OCI-LY1 (cell line): Measurements from ENCODE around the gene CPEB1.

Experiments
- H2AFZ ChIP-seq: fragments of 200-600 bp; sonication (generic), shearing (Covaris generic); 2 replicates; pipeline ENCODE4 v1.6.0; 2014; ENCODE audit warnings: antibody characterized with exemption, mild to moderate bottlenecking, low read length
- H3F3A ChIP-seq: fragments of 200-600 bp; sonication (generic), shearing (Covaris generic); 2 replicates; pipeline ENCODE4 v1.6.0; 2014; ENCODE audit warnings: mild to moderate bottlenecking, antibody characterized with exemption, low read length, moderate library complexity; ENCODE audit not compliant: insufficient read depth
- H3K27ac ChIP-seq: fragments of 200-600 bp; sonication (generic); 2 replicates; pipeline ENCODE4 v1.5.1; 2014; ENCODE audit warnings: low read length, mixed run types, mild to moderate bottlenecking, low read depth; ENCODE audit not compliant: poor library complexity, severe bottlenecking
- H3K27me3 ChIP-seq: fragments of 200-600 bp; sonication (generic); 2 replicates; pipeline ENCODE4 v1.6.0; 2014; ENCODE audit warnings: antibody characterized with exemption, mild to moderate bottlenecking, low read length, moderate library complexity; ENCODE audit not compliant: insufficient read depth
- H3K36me3 ChIP-seq: fragments of 200-600 bp; sonication (generic); 2 replicates; pipeline ENCODE4 v1.6.1; 2014; ENCODE audit warnings: mild to moderate bottlenecking, antibody characterized with exemption, low read length, moderate library complexity, mixed read lengths; ENCODE audit not compliant: insufficient read depth
- H3K4me1 ChIP-seq: fragments of 200-600 bp; sonication (generic); 2 replicates; pipeline ENCODE4 v1.5.1; 2014; ENCODE audit warnings: mild to moderate bottlenecking, low read length, moderate library complexity; ENCODE audit not compliant: insufficient read depth, severe bottlenecking
- H3K4me2 ChIP-seq: fragments of 200-600 bp; sonication (generic), shearing (Covaris generic); 2 replicates; pipeline ENCODE4 v1.6.1; 2014; ENCODE audit warnings: low read length
- H3K4me3 ChIP-seq: fragments of 200-600 bp; sonication (generic); 2 replicates; pipeline ENCODE4 v1.5.1; 2014; ENCODE audit warnings: low read length, low read depth, mild to moderate bottlenecking, mixed read lengths; ENCODE audit not compliant: poor library complexity, severe bottlenecking
- H3K79me2 ChIP-seq: fragments of 200-600 bp; shearing (Covaris generic); 2 replicates; pipeline ENCODE4 v1.6.1; 2016; ENCODE audit warnings: mixed run types, low read length, mixed read lengths; ENCODE audit not compliant: insufficient read depth
- H3K9ac ChIP-seq: fragments of 200-600 bp; sonication (generic), shearing (Covaris generic); 2 replicates; pipeline ENCODE4 v1.6.1; 2014; ENCODE audit warnings: mild to moderate bottlenecking, low read length, mixed read lengths
- H3K9me2 ChIP-seq: fragments of 200-600 bp; sonication (generic), shearing (Covaris generic); 2 replicates; pipeline ENCODE4 v1.6.1; 2014; ENCODE audit warnings: low read depth, mild to moderate bottlenecking, low read length, mixed read lengths
- H3K9me3 ChIP-seq: fragments of 200-600 bp; shearing (Covaris generic); 2 replicates; pipeline ENCODE4 v1.6.1; 2014; ENCODE audit warnings: low read length, mixed read lengths
- H4K20me1 ChIP-seq: fragments of 200-600 bp; sonication (generic), shearing (Covaris generic); 2 replicates; pipeline ENCODE4 v1.6.0; 2016; ENCODE audit warnings: mild to moderate bottlenecking, low read length; ENCODE audit not compliant: insufficient read depth
- EZH2 ChIP-seq: fragments of 200-600 bp; sonication (generic), shearing (Covaris generic); IDR thresholded peaks from 2 replicates; pipeline ENCODE4 v1.8.0; 2017; ENCODE audit warnings: borderline replicate concordance, mixed run types, mild to moderate bottlenecking, antibody characterized with exemption, low read length, moderate library complexity, mixed read lengths
- TF ChIP-seq, protein P1 (sequence below): fragments of 200-600 bp; sonication (generic), shearing (Covaris generic); IDR thresholded peaks from 2 replicates; pipeline ENCODE4 v1.5.1; 2017; ENCODE audit warnings: mild to moderate bottlenecking, antibody characterized with exemption, low read length, moderate library complexity, mixed read lengths

CPEB1 gene

DNA sequence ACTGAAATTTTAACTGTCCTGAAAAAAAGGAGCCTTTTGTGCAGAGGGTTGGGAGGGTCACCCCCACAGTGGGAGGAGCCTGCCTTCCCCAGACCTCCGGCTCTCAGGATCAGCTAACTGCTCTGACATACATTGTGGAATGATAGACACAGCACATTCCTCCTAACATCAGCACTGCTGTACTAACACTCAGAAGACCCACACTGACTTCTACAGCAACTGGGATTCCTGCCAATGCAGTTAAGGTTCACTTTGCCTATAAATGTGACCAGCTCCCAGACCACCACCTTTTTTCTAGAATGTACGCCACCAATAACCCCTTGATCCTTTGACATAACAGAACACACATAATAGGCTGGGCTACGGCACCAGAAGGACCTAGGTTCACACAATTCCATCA lies 3.2 kb downstream of the CPEB1 start:
- H3K27ac ChIP-seq = no peak overlapping the region
- H3K27me3 ChIP-seq = no peaks in the 10 kb centered on the region
- H3K36me3 ChIP-seq = no peaks in the 10 kb centered on the region; the same call in 1 of the 2 replicates
- H3K4me1 ChIP-seq = no peaks in the 10 kb centered on the region
- H3K79me2 ChIP-seq = no peaks in the 10 kb centered on the region
- no peaks in the 10 kb centered on the region for H3K9me3 ChIP-seq
- no peak overlapping the region for H3K9ac ChIP-seq
- H3K4me3 ChIP-seq = no peak overlapping the region
- no peak overlapping the region for H2AFZ ChIP-seq
- H3F3A ChIP-seq = no peaks in the 10 kb centered on the region
- no peaks in the 10 kb centered on the region for H3K9me2 ChIP-seq
- H4K20me1 ChIP-seq = no peaks in the 10 kb centered on the region; the same call in 1 of the 2 replicates
- H3K4me2 ChIP-seq = no peak overlapping the region
- TF ChIP-seq EZH2 = no peak
- TF ChIP-seq, protein P1, sequence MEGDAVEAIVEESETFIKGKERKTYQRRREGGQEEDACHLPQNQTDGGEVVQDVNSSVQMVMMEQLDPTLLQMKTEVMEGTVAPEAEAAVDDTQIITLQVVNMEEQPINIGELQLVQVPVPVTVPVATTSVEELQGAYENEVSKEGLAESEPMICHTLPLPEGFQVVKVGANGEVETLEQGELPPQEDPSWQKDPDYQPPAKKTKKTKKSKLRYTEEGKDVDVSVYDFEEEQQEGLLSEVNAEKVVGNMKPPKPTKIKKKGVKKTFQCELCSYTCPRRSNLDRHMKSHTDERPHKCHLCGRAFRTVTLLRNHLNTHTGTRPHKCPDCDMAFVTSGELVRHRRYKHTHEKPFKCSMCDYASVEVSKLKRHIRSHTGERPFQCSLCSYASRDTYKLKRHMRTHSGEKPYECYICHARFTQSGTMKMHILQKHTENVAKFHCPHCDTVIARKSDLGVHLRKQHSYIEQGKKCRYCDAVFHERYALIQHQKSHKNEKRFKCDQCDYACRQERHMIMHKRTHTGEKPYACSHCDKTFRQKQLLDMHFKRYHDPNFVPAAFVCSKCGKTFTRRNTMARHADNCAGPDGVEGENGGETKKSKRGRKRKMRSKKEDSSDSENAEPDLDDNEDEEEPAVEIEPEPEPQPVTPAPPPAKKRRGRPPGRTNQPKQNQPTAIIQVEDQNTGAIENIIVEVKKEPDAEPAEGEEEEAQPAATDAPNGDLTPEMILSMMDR = no peak

DNA sequence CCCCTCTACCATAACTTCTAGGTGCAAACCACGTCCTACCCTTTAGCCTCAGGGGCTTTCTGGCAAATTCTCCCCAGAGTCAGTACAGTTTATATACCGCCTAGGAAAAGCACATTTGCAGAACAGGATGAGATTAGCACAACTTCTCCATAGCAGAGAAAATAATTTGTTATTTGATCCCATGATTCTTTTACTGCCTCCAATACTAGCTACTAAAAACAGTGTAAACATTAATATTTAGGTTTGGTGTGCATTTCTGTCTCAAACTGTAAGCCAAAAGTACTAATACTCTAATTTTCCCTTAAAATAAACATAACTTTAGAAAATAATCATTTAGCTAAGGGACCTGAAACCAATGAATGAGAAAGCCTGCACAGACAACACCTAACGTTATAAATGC lies 4.5 kb downstream of the CPEB1 start:
- Histone ChIP-seq H2AFZ (no peak overlapping the region), H3F3A (no peaks in the 10 kb centered on the region), H3K4me1 (no peaks in the 10 kb centered on the region), H4K20me1 (no peaks in the 10 kb centered on the region; the same call in 1 of the 2 replicates), H3K9me2 (no peaks in the 10 kb centered on the region), H3K4me3 (no peak overlapping the region), H3K9ac (no peak overlapping the region), H3K27me3 (no peaks in the 10 kb centered on the region), H3K36me3 (no peaks in the 10 kb centered on the region; the same call in 1 of the 2 replicates), H3K79me2 (no peaks in the 10 kb centered on the region), H3K4me2 (no peak overlapping the region), H3K9me3 (no peaks in the 10 kb centered on the region), H3K27ac (no peak overlapping the region)
- TF ChIP-seq, protein P1 = no peak
- no peak for TF ChIP-seq EZH2

DNA sequence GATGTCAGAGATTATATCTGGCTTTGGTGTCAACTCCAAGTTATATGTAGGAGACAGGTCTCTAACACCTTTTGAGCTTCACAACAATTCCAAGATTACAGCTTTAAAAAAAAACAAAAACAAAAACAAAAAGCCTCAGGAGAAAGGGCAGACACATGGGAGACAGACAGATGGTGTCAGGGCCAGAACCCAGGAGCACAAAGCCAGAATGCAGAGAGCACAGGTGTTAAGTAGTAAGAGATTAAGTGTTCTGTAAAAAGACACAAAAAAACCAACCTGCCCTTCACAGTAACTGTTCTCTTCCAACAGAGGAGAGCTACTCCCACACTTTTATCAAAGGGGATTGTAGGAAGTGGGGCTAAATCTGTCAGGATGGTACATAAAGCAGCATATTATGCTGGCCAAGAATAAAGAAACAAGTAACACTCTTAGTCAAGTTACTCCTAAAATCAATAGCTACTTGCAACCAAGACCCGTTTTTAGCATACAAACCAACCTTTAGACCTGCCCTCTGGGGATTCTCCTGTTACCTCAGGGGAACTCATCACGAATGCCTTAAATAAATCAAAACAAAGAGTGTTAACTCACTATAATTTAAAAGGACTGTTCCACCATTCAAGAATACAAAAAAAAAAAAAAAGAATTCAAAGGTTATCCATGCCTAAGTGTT lies 5.9 kb downstream of the CPEB1 start:
- H3K4me1 ChIP-seq = no peaks in the 10 kb centered on the region
- no peak overlapping the region for H3K4me3 ChIP-seq
- TF ChIP-seq, protein P1 = no peak
- TF ChIP-seq EZH2 = no peak
- no peaks in the 10 kb centered on the region for H3K79me2 ChIP-seq
- H3F3A ChIP-seq = no peaks in the 10 kb centered on the region
- no peaks in the 10 kb centered on the region for H3K9me3 ChIP-seq
- H3K36me3 ChIP-seq = no peaks in the 10 kb centered on the region; the same call in 1 of the 2 replicates
- H2AFZ ChIP-seq = no peak overlapping the region
- H3K4me2 ChIP-seq = no peak overlapping the region
- no peaks in the 10 kb centered on the region for H3K9me2 ChIP-seq
- no peaks in the 10 kb centered on the region for H3K27me3 ChIP-seq
- no peak overlapping the region for H3K9ac ChIP-seq
- H3K27ac ChIP-seq = no peak overlapping the region
- H4K20me1 ChIP-seq = no peaks in the 10 kb centered on the region; the same call in 1 of the 2 replicates
